Breast epithelium (tissue), 4 donors: ENCODE data around the gene POLR3H. TPM values are rescaled to one million over a fixed set of nuclear protein-coding genes. Genes with fewer than 3 reads are reported as not detected.

ENCODE experiments used
- DNase-seq, 2 donors: peaks; one replicate each; pipeline ENCODE4 v3.0.0-alpha.2; 2019; ENCODE audit warnings: low spot score in 2 of 2
- H3K27ac ChIP-seq, 2 donors: fragments of 200-600 bp; sonication (generic) in 1 of 2; one replicate each; pipeline ENCODE4 v1.5.1; 2016 to 2019; ENCODE audit warnings: mild to moderate bottlenecking in 1 of 2
- H3K27me3 ChIP-seq, 2 donors: fragments of 200-600 bp; sonication (generic) in 1 of 2; one replicate each; pipeline versions ENCODE4 v1.5.1 to v1.6.0; 2017 to 2019; ENCODE audit warnings: control low read depth in 1 of 2, mild to moderate bottlenecking in 1 of 2
- H3K36me3 ChIP-seq: fragments of 200-600 bp; one replicate; pipeline ENCODE4 v1.5.1; 2019
- H3K4me1 ChIP-seq, 2 donors: fragments of 200-600 bp; sonication (generic); one replicate each; pipeline ENCODE4 v1.5.1; 2016 to 2019; ENCODE audit warnings: control low read depth in 1 of 2
- H3K4me3 ChIP-seq, 3 donors: fragments of 200-600 bp; sonication (generic); 1 replicate in 2 of 3; 2 replicates in 1 of 3; pipeline ENCODE4 v1.5.1; 2016 to 2019; ENCODE audit warnings: mild to moderate bottlenecking in 3 of 3, moderate library complexity in 2 of 3
- H3K9me3 ChIP-seq, 2 donors: fragments of 200-600 bp; sonication (generic) in 1 of 2; one replicate each; pipeline ENCODE4 v1.5.1; 2016 to 2019; ENCODE audit warnings: control low read depth in 1 of 2
- CTCF ChIP-seq, 3 donors: fragments of 450-650 bp; IDR thresholded peaks; one replicate each; pipeline ENCODE4 v1.5.1; 2016 to 2017; ENCODE audit warnings: antibody characterized with exemption in 3 of 3, mild to moderate bottlenecking in 3 of 3, moderate library complexity in 3 of 3
- POLR2A ChIP-seq: fragments of 450-650 bp; IDR thresholded peaks from one replicate; pipeline ENCODE4 v1.6.1; 2016; ENCODE audit warnings: antibody characterized with exemption, mild to moderate bottlenecking, moderate library complexity
- POLR2AphosphoS5 ChIP-seq, 3 donors: sonication (generic); formaldehyde crosslinking; IDR thresholded peaks; one replicate each; pipeline ENCODE4 v1.6.1; 2017; ENCODE audit warnings: antibody characterized with exemption in 3 of 3
- intact Hi-C: fragments of 100-400 bp; cut with DNase I; formaldehyde crosslinking; loops from one replicate; pipeline ENCODE4 v1.15.1; 2023; ENCODE audit warnings: low total_unique reads
- total RNA-seq, 3 donors: library from RNA; depleted of rRNA; stranded (reverse); fragments of >200 nt; gene quantifications; one replicate each; pipeline ENCODE4 v1.1.0, GENCODE V29; 2016

Gene POLR3H
- total RNA-seq, 3 donors from 2014 or later: 18.2 to 26.5 (median 20.2) TPM

GRCh38 chr22:41564563-41564962 is 20.3 kb upstream of the POLR3H start:
- H3K27ac ChIP-seq: peak overlapping the region; percentile 10 to 19
- intact Hi-C loops: no loop called here

GRCh38 chr22:41563051-41563711 is 18.9 kb upstream of the POLR3H start:
- H3K4me3 ChIP-seq: no peak overlapping the region
- no peak for DNase-seq
- no peaks in the 10 kb centered on the region for H3K27me3 ChIP-seq
- H3K9me3 ChIP-seq: no peaks in the 10 kb centered on the region
- H3K4me1 ChIP-seq: no peaks in the 10 kb centered on the region
- intact Hi-C loops: no loop called here
- TF ChIP-seq CTCF (IDR thresholded peaks at IDR 0.05) (no peak), POLR2AphosphoS5 (IDR thresholded peaks at IDR 0.05) (no peak), POLR2A (no peak)
- peak overlapping the region; percentile 8 to 61 for H3K27ac ChIP-seq
- no peaks in the 10 kb centered on the region for H3K36me3 ChIP-seq

More at GRCh38 chr22:41564563-41564962, 20.3 kb upstream of the POLR3H start:
- no peaks in the 10 kb centered on the region for H3K4me1 ChIP-seq
- H3K4me3 ChIP-seq: no peak overlapping the region
- TF ChIP-seq POLR2AphosphoS5 (IDR thresholded peaks at IDR 0.05): no peak
- no peak for TF ChIP-seq POLR2A
- no peak for TF ChIP-seq CTCF (IDR thresholded peaks at IDR 0.05)
- no peak for DNase-seq
- H3K27me3 ChIP-seq: no peaks in the 10 kb centered on the region
- no peaks in the 10 kb centered on the region for H3K9me3 ChIP-seq
- H3K36me3 ChIP-seq: no peaks in the 10 kb centered on the region

- Histone ChIP-seq H3K36me3 (no peaks in the 10 kb centered on the region), H3K27me3 (no peaks in the 10 kb centered on the region), H3K9me3 (no peaks in the 10 kb centered on the region), H3K27ac (peak overlapping the region; percentile 8 to 61), H3K4me1 (no peaks in the 10 kb centered on the region), H3K4me3 (no peak overlapping the region)
- TF ChIP-seq POLR2A (no peak), CTCF (IDR thresholded peaks at IDR 0.05) (no peak), POLR2AphosphoS5 (IDR thresholded peaks at IDR 0.05) (no peak)
- intact Hi-C loops: no loop called here
- no peak for DNase-seq
These were observed 18.2 kb upstream of the POLR3H start for GRCh38 chr22:41562461-41562860.

GRCh38 chr22:41561788-41562187 is 17.5 kb upstream of the POLR3H start:
- Histone ChIP-seq H3K27ac (peak overlapping the region in 1 of 2 donors; percentile 52), H3K4me3 (peak overlapping the region in 2 of 3 donors; percentile 38 to 57), H3K36me3 (no peaks in the 10 kb centered on the region), H3K9me3 (no peaks in the 10 kb centered on the region), H3K4me1 (no peaks in the 10 kb centered on the region), H3K27me3 (no peaks in the 10 kb centered on the region)
- intact Hi-C loops: no loop called here
- TF ChIP-seq POLR2A (no peak), CTCF (IDR thresholded peaks at IDR 0.05) (no peak), POLR2AphosphoS5 (IDR thresholded peaks at IDR 0.05) (no peak)
- no peak for DNase-seq

- intact Hi-C loops: no loop called here
- DNase-seq: no peak
- H3K27ac ChIP-seq: peak overlapping the region; percentile 52 to 58
- H3K9me3 ChIP-seq: no peaks in the 10 kb centered on the region
- no peaks in the 10 kb centered on the region for H3K36me3 ChIP-seq
- H3K4me3 ChIP-seq: peak overlapping the region in 2 of 3 donors; percentile 38 to 57
- no peaks in the 10 kb centered on the region for H3K4me1 ChIP-seq
- H3K27me3 ChIP-seq: no peaks in the 10 kb centered on the region
- TF ChIP-seq POLR2AphosphoS5 (IDR thresholded peaks at IDR 0.05): no peak
These were observed 17.1 kb upstream of the POLR3H start for GRCh38 chr22:41561335-41561734.
